RCC 7860 (cell line): Measurements from ENCODE around the gene NOL3.

Experiments used
- DNase-seq: peaks from one replicate; pipeline ENCODE4 v3.0.0-alpha.2; 2015; ENCODE audit warnings: low spot score
- FAIRE-seq: peaks from 2 replicates; lab custom pipeline; 2012; peaks lifted over from hg19 to GRCh38; lab: Jason Lieb, UNC

Gene NOL3

DNA sequence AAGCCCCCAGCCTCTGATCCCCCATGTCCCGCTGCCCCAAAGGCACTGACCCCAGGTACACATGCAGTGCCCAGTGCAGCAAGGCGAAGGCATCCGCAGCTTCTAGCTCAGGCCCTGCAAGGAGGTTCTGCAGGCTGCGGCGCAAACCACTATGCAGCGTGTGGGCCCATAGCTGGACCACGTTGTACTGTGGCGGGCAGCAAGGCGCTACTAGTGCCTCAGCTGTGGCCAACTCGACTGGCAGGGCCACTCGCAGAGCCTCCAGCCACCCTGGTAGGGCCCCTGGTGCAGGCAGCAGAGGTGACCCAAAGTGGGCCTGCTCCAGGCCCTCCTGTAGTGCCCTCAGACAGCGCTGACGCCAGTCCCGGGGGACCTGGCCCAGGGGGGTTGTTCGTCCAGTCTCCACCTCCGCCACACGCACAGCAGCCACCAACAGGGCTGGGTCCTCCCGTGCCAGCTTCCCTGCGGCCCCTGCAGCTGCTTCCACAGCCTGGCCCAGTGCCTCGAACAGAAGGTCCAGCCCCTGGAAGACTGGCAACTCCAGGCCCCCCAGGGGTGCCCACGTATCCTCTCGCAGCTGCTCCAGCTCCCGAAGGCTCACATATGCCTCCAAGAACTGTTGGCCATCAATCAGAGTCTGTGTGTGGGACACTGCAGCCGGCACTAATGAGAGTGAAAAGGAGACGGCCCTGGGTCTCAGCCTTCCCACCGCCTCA lies 17.0 kb downstream of the NOL3 start:
- DNase-seq (no peak), FAIRE-seq (no peak)

DNA sequence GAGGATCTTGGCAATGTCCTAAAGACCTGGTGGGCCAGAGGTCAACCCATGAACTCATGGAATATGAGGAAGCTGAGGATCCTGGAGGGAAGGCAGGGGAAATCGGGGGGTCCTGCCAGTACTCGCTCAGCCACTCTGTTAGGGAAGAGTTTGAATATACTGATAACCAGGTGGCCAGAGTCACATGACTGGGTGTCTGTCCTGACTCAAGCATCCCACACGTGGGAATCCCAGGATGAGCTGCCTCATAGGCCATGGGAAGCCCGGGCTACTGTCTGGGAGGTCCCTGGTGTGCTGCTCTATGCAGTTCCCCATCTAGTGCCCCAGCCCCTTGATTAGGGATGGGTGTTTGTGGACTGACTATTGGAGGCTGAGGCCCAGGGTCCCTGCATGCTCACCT lies 18.0 kb downstream of the NOL3 start:
- DNase-seq (no peak), FAIRE-seq (no peak)

DNA sequence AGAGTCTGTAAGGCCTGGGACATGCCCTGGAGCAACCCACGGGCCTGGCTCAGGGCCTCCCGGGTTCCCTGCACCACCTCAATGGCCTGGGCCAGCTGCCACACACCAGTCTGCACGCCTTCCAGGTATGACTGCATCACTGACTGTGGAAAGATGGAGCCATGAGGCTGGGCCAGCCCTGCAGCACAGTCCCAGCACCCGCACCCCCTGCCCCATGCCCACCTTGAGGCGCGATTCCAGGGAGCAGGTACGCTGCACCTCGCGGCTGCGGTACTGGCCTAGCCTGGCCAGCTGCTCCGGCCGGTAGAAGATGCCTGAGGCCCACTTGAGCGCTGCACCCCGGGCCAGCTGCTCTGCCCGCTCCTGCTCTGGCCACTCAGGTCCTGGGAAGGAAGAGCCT lies 18.5 kb downstream of the NOL3 start:
- no peak for FAIRE-seq

GRCh38 chr16:67190041-67190440 lies 19.7 kb downstream of the NOL3 start, which contains the start of gene EXOC3L1:
Gene EXOC3L1, minus strand, starts transcription at chr16:67190136. Its CDS starts 460 bp downstream, at chr16:67189676.
- DNase-seq: no peak

More for the DNA sequence above, 18.5 kb downstream of the NOL3 start:
- no peak for DNase-seq

GRCh38 chr16:67190448-67191399 lies 20.4 kb downstream of the NOL3 start:
- no peak for FAIRE-seq
- no peak for DNase-seq

More at GRCh38 chr16:67190041-67190440, 19.7 kb downstream of the NOL3 start, which contains the start of gene EXOC3L1:
- no peak for FAIRE-seq

GRCh38 chr16:67191411-67191994 lies 21.2 kb downstream of the NOL3 start:
- DNase-seq (no peak), FAIRE-seq (no peak)

DNA sequence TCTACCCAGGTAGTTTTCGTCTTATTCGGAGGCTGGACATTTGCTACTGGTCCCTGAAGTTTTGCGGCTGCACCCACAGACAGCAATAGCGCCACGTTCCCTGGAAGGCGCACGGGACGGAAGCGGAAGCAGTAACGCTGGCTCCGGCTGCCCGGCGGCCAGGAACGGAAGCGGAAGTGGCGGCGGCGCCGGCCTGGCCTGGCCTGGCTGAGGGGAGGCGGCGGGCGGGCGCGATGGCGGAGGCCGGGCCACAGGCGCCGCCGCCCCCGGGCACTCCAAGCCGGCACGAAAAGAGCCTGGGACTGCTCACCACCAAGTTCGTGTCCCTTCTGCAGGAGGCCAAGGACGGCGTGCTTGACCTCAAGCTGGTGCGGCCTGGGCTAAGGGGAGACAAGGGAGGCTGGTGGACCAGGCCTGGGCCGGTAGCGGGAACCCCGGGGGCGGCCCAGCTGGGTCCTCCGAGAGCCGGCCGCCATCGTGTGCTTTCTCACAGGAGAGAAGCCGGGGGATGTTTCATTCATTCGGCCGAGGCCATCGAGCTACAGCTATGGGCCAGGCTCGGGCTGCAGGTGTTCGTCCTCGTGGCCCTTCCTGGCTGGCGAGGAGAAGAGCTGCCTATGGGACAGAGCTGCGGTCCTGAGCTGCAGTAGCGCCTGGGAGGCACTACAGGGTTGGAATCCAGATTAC lies 21.8 kb downstream of the NOL3 start, which contains the start of gene E2F4:
Gene E2F4 (plus strand): TSS at position 161 of the 687 bp plus-strand sequence. CDS start 73 bp downstream, at position 234.
- FAIRE-seq: peak; percentile 8
- DNase-seq: peak; percentile 77

DNA sequence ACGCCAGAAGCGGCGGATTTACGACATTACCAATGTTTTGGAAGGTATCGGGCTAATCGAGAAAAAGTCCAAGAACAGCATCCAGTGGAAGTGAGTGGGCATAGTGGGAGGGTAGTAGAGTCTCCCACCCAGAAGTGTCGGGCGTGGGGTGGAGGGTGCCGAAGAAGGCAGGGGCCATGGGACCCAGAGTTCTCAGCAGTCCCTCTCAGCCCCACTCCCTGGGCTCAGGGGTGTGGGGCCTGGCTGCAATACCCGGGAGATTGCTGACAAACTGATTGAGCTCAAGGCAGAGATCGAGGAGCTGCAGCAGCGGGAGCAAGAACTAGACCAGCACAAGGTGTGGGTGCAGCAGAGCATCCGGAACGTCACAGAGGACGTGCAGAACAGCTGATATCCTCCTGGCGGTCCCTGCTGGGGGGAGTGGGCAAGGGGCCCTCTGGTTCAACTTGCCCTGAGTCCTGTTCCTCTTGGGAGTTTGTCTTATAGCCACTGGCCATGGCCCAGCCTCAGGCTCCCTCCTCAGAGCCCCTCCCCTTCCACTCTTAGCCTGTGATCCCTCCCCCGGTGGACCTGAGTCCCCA lies 22.5 kb downstream of the NOL3 start:
- no peak for DNase-seq
- FAIRE-seq: no peak

- DNase-seq (no peak), FAIRE-seq (no peak)
Observed at GRCh38 chr16:67193536-67193935, 23.2 kb downstream of the NOL3 start.

DNA sequence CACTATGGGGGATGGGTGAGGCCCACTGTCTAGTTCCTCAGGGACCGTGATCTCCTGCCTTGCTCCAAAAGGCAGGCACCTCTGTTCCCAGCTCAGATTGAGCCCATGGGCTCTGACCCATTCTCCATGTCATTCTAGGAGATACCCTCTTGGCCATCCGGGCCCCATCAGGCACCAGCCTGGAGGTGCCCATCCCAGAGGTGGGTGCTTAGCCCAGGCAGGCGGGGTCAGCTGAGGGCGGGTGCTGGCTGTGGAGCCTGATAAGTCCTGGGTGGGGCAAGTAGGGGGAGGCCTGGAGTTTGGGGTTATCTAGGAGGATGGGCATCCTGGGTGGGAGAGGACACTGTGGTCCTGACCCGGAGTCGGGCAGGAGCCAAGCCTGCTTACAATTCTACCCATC lies 23.9 kb downstream of the NOL3 start:
- FAIRE-seq: no peak
- DNase-seq: no peak

- FAIRE-seq (no peak), DNase-seq (no peak)
Observed at GRCh38 chr16:67195676-67196075, 25.3 kb downstream of the NOL3 start.

DNA sequence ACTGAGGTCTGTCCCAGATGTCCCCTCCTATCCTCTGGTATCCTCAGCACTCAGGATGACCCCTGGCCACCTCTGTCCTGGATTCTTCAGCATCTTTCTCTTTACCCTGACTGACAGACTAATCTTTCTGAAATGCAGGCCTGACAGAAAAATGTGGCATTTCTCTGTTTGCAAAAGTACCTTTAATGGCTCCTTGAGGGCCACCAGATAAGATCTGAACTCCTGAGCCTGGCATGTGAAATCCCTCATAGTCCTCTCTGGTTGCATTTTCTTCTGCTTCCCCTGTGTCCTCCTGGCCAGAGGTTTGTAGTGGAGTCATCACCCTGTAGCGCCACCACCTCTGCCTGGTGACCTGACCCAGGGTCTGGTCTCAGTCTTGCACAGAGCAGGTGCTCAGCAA lies 26.5 kb downstream of the NOL3 start:
- FAIRE-seq (no peak), DNase-seq (no peak)

GRCh38 chr16:67197704-67198103 lies 27.4 kb downstream of the NOL3 start:
- DNase-seq (no peak), FAIRE-seq (no peak)

- no peak for DNase-seq
- no peak for FAIRE-seq
Observed at GRCh38 chr16:67198238-67198734, 27.9 kb downstream of the NOL3 start.

DNA sequence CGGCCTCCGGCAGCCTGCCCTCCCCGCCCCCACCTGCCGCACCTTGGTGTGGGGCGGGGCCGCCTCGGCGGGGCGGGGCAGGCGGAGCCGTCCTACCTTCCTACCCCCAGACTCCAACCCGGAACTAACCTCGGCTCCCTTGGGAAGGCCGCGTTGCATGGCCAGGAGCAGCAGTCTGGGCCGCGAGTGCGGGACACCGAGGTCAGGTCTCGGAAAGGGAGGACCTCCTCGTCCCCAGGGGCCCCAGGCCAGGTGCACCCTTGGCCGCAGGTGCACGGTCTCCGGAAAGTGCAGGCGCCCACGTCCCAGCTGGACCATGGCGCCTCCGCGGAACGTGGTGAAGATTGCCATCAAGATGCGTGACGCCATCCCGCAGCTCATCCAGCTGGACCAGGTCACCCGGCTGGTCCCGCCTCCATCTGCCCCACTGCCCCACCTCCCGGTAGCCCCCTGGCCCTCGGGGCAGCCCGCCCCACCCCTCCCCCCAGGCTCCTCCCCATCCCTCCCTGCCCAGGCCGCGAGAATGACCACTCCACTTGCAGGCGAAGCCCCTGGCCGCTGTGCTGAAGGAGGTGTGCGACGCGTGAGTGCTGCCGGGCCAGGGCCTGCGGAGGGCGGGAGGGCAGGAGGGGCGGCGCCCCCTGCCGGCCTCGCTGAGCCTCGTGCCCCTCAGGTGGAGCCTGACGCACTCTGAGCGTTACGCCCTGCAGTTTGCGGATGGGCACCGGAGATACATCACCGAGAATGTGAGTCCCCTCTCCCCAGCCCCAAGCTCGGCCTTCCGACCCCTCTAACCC lies 28.9 kb downstream of the NOL3 start, which contains the start of gene ELMO3:
Gene ELMO3 (plus strand): TSS at position 121 of the 797 bp plus-strand sequence. CDS start 196 bp downstream, at position 317.
- DNase-seq: no peak
- no peak for FAIRE-seq

DNA sequence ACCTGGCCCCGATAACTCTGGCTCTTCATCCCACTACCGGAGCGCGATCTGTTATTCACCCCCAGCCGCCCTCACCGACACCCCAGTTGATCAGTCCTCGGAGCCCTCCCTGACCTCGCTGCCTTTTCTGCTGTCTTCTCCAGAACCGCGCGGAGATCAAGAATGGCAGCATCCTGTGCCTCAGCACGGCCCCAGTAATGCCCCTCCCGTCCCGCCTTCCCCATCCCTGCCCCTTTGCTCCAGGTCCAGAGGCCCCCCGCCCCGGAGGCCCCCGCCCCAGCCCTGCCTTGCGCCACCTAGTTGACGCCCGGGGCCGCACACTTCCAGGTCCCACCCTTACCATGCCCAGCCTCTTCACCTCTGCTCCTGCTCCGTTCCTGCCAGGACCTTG lies 29.5 kb downstream of the NOL3 start:
- FAIRE-seq: no peak
- no peak for DNase-seq

DNA sequence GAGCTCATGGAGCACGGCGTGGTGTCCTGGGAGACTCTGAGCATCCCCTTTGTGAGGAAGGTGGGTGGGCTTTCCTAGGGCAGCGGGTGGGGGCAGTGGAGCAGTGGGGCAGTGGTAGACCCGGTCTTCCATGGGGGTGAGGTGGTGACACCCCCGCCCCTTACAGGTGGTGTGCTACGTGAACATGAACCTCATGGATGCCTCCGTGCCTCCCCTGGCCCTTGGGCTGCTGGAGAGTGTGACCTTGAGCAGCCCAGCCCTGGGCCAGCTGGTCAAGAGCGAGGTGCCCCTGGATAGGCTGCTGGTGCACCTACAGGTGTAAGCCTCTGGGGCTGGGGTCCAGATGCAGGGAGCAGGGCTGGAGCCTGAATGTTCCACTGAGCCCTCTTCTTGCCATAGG lies 30.2 kb downstream of the NOL3 start:
- FAIRE-seq: no peak

GRCh38 chr16:67201411-67202345 lies 31.3 kb downstream of the NOL3 start:
- DNase-seq (no peak), FAIRE-seq (no peak)

More for the DNA sequence above, 30.2 kb downstream of the NOL3 start:
- no peak for DNase-seq
